Measurements from ENCODE around the gene PER1. TPM values are rescaled to one million over a fixed set of nuclear protein-coding genes. Genes with fewer than 3 reads are reported as not detected.

Gene PER1
- total and polyA plus RNA-seq, 2 of the 13 experiments (the other 11 are each of a cell fraction or from before 2014, with no cell fraction given) = 2.6 to 3.6 TPM

GRCh38 chr17:8118769-8119580, 33.2 kb downstream of the PER1 start (continued):
- TF ChIP-seq THAP7 (CRISPR knock-in tag; IDR thresholded peaks at IDR 0.05) (no peak), SATB2 (CRISPR knock-in tag; IDR thresholded peaks at IDR 0.05) (no peak), NCOA1 (CRISPR knock-in tag; IDR thresholded peaks at IDR 0.05) (no peak; the same call in 1 of the 2 replicates), ZNF557 (CRISPR knock-in tag; IDR thresholded peaks at IDR 0.05) (no peak), MEIS1 (CRISPR knock-in tag; IDR thresholded peaks at IDR 0.05; ENCODE audit: borderline replicate concordance) (no peak), ZNF552 (CRISPR knock-in tag; IDR thresholded peaks at IDR 0.05; ENCODE audit: borderline replicate concordance) (no peak), SRSF1 (optimal IDR thresholded peaks at IDR 0.05; ENCODE audit: low read depth, low read length) (no peak), ZNF580 (CRISPR knock-in tag; IDR thresholded peaks at IDR 0.05; ENCODE audit: borderline replicate concordance, low read depth) (no peak), MIXL1 (CRISPR knock-in tag; IDR thresholded peaks at IDR 0.05) (no peak; the same call in 1 of the 2 replicates), MAX (IDR thresholded peaks at IDR 0.05) (no peak; the same call in 1 of the 2 replicates), PPARG (CRISPR knock-in tag; conservative IDR thresholded peaks at IDR 0.05) (0 out of 2 replicates have a peak, but pooled peaks have one; percentile 36), CENPT (CRISPR knock-in tag; IDR thresholded peaks at IDR 0.05; ENCODE audit: low read depth) (no peak), ZMYM4 (CRISPR knock-in tag; IDR thresholded peaks at IDR 0.05) (no peak), NFE2L2 (IDR thresholded peaks at IDR 0.05; ENCODE audit: low read length) (no peak), ZNF883 (CRISPR knock-in tag; IDR thresholded peaks at IDR 0.05; ENCODE audit: not compliant biosample characterization) (no peak), ARID3A (IDR thresholded peaks at IDR 0.05; ENCODE audit: low read depth, low read length) (peak; percentile 40; the same call in 1 of the 2 replicates), ZNF800 (CRISPR knock-in tag; IDR thresholded peaks at IDR 0.05) (peak; percentile 31; the same call in 1 of the 2 replicates), KDM5B (CRISPR knock-in tag; IDR thresholded peaks at IDR 0.05; ENCODE audit: borderline replicate concordance) (no peak), RAD51 (IDR thresholded peaks at IDR 0.05; ENCODE audit: borderline replicate concordance) (no peak), MTF1 (CRISPR knock-in tag; IDR thresholded peaks at IDR 0.05) (no peak), FIP1L1 (IDR thresholded peaks at IDR 0.05; ENCODE audit: borderline replicate concordance, insufficient read depth, low read depth, low read length) (no peak), CREBL2 (CRISPR knock-in tag; IDR thresholded peaks at IDR 0.05; ENCODE audit: borderline replicate concordance) (no peak), RNF219 (CRISPR knock-in tag; IDR thresholded peaks at IDR 0.05) (no peak)

Measured in HepG2 (cell line).